GM21737 (cell line): Measurements from ENCODE around the gene SLC8A2.
"Not testable (repeated sequence)": the region's sequence is repeated elsewhere in the genome, so short reads cannot be mapped to it uniquely, and the experiment has no call there.

ENCODE experiments used
- ATAC-seq: cut with Tn5 transposase; IDR thresholded peaks from one replicate; pipeline ENCODE4 v1.9.1; 2021; ENCODE audit warnings: mild to moderate bottlenecking, moderate library complexity; ENCODE audit not compliant: unreplicated experiment

The SLC8A2 gene

DNA sequence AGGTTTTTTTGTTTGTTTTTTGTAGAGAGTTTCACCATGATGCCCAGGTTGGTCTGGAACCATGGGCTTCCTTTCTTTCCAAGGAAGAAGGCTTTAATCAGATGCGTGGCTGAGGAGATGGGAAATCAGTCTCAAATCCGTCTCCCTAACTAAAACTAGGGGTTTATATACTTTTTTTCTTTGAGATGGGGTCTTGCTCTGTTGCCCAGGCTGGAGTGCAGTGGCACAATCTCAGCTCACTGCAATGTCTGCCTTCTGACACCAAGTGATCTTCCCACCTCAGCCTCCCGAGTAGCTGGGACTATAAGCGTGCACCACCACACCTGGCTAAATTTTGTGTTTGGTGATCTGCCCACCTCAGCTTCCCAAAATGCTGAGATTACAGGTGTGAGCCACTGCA lies 87.2 kb downstream of the SLC8A2 start:
- ATAC-seq: not testable (repeated sequence)

GRCh38 chr19:47383890-47384289 lies 87.8 kb downstream of the SLC8A2 start:
- not testable (repeated sequence) for ATAC-seq

DNA sequence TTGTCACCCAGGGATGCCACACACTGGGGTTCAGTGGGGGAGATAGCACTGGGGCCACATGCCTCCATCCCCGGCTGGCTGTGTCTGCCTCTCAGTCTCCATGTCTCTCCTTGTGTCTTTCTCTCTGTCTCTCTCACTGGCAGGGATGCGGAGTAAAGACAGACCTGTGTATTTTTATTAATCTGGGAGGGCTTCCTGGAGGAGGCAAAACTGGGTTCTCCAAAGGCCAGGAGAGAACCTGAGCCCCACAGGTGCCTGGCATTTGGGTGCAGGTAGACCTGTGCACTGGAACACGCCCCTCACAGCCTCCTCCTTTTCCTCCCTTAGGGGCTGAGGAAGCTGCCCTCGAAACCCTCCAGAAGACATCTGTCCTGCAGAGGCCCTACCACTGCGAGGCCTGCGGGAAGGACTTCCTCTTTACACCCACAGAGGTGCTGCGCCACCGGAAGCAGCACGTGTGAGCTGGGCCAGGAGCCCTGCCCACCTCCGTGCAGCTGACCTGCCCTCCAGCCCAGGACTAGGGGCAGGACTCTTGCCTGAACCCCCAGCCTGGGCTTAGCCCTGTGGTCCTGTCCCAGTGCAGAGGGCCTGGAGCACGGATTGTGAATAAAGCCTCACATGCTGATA lies 89.9 kb downstream of the SLC8A2 start:
- ATAC-seq: no peak

DNA sequence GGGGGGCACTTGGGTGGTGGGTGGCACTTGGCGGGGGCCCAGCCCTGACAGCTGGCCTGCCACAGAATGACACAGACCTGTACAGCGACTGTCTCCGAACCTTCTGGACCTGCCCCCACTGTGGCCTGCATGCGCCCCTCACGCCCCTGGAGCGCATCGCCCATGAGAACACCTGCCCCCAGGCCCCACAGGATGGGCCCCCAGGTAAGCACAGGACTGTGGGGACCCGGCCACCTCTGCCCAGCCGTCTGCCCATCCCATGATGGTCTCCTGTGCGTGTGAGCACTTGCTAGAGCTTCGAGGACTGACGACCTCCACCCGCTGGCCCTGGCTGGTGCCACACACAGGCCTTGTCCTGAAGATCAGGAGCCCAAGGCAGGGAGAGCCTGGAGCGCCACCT lies 90.6 kb downstream of the SLC8A2 start:
- no peak for ATAC-seq

- ATAC-seq: no peak
Measured at GRCh38 chr19:47380559-47380958, 91.1 kb downstream of the SLC8A2 start.

DNA sequence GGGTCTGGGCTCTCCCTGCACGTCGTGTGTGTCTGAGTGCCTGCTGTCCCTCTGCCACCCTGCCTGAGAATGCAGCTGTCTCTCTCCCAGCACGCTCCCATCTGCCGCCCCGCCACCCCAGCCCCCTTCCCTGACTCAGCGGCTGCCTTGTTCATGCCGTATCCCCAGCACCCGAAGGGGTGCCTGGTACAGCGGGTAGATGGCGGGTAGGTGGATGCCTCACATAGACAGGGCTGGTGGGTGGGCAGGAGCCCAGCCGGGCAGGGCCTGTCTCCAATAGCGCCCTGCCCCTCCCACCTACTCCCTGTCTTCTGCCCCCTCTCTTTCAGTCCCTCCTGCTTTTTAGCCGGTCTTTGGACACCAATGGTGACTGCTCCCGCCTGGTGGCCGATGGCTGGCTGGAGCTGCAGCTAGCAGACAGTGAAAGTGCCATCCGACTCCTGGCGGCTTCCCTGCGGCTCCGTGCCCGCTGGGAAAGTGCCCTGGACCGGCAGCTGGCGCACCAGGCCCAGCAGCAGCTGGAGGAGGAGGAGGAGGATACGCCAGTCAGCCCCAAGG lies 92.2 kb downstream of the SLC8A2 start:
- no peak for ATAC-seq

DNA sequence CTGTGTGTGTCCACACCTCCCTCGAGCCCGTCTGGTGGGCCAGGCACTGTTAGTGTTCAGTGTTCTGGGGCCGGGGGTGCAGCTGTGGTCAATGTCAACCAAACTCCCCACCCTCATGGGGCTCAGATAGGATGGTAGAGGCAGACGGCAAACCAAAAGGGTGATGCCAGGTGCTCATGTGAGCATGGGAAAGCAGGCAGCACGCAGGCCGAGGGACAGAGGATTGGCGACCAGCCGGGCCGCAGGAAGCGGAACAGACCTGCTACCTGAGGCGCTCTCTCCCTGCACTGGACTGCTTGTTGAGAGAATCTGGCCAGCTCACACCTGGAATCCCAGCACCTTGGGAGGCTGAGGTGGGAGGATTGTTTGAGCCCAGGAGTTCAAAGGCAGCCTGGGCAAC lies 93.4 kb downstream of the SLC8A2 start:
- ATAC-seq: no peak
